ENCODE results near the gene PARD3. TPM values are rescaled to one million over a fixed set of nuclear protein-coding genes. Genes with fewer than 3 reads are reported as not detected.
A peak's percentile ranks its signal among the peaks of the same experiment; 100 is the strongest.

Gene PARD3
- total and polyA plus RNA-seq, 8 donors: 25.6 to 54.5 (median 47.8) TPM

DNA sequence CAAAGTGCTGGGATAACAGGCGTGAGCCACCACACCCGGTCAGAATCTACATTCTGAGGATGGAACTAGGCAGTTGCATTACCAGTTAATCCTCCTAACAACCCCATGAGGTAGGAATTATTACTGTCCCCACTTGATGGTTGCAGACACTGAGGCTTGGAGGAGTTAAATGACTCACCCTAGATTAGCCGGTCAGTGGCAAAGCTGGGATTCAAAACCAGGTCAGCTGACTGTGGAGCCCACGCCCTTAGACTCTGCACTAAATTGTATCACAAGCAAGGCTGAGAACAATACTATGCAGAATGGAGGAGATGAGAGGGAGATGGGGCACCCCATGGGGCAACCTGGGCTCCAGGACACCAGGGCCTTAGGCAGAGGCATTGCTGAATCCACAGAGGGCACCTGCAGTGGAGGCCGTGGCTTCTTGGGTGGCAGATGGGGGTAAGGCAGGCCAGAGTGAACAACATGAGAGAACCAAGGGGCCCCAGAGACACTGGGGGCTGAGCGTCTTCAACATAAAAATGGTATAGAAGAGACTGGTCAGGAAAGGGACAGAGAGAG lies 723.4 kb downstream of the PARD3 start:
- DNase-seq (no peak), ATAC-seq (peak; percentile 37)
- Histone ChIP-seq H3K9me3 (peaks cover 10 to 27% of the 10 kb centered on the region in 2 donors), H3K4me3 (no peak overlapping the region), H3K4me1 (no peaks in the 10 kb centered on the region), H3K27ac (no peak overlapping the region), H3K27me3 (no peaks in the 10 kb centered on the region), H3K36me3 (no peaks in the 10 kb centered on the region)
- TF ChIP-seq, protein P1, sequence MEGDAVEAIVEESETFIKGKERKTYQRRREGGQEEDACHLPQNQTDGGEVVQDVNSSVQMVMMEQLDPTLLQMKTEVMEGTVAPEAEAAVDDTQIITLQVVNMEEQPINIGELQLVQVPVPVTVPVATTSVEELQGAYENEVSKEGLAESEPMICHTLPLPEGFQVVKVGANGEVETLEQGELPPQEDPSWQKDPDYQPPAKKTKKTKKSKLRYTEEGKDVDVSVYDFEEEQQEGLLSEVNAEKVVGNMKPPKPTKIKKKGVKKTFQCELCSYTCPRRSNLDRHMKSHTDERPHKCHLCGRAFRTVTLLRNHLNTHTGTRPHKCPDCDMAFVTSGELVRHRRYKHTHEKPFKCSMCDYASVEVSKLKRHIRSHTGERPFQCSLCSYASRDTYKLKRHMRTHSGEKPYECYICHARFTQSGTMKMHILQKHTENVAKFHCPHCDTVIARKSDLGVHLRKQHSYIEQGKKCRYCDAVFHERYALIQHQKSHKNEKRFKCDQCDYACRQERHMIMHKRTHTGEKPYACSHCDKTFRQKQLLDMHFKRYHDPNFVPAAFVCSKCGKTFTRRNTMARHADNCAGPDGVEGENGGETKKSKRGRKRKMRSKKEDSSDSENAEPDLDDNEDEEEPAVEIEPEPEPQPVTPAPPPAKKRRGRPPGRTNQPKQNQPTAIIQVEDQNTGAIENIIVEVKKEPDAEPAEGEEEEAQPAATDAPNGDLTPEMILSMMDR (IDR thresholded peaks at IDR 0.05): no peak
- intact Hi-C loops (cut with DNase I): no loop called here

- intact Hi-C loops (cut with DNase I): no loop called here
- TF ChIP-seq, protein P1 (IDR thresholded peaks at IDR 0.05): no peak
These were observed 725.8 kb downstream of the PARD3 start for GRCh38 chr10:34089253-34089652.

GRCh38 chr10:34088208-34088794 lies 726.8 kb downstream of the PARD3 start:
- intact Hi-C loops (cut with DNase I): no loop called here
- no peak for ATAC-seq

More at GRCh38 chr10:34089253-34089652, 725.8 kb downstream of the PARD3 start:
- no peak for DNase-seq
- Histone ChIP-seq H3K27me3 (no peaks in the 10 kb centered on the region), H3K27ac (no peak overlapping the region), H3K4me1 (no peaks in the 10 kb centered on the region), H3K4me3 (no peak overlapping the region), H3K36me3 (no peaks in the 10 kb centered on the region), H3K9me3 (peaks cover 6 to 11% of the 10 kb centered on the region in 2 donors)
- ATAC-seq: no peak

DNA sequence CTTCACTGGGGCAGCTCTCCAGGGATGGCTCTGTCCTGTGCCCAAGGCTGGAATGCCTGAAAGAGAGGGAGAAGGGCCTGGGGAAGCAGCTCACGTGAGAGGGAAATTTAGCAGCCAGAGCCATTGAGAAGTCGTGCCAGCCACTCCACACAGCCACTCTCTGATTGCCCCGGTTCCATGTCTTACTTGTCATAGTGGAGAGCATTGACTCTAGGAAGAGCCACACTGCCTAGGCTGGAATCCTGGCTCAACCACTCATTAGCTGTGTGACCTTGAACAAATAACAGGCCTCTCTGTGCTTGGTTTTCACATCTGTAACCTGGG lies 728.0 kb downstream of the PARD3 start:
- Histone ChIP-seq H3K9me3 (peaks cover 0 to 22% of the 10 kb centered on the region in 2 donors), H3K27ac (no peak overlapping the region), H3K4me3 (no peak overlapping the region), H3K36me3 (no peaks in the 10 kb centered on the region), H3K27me3 (no peaks in the 10 kb centered on the region), H3K4me1 (no peaks in the 10 kb centered on the region)
- ATAC-seq (no peak), DNase-seq (no peak)
- TF ChIP-seq, protein P1 (IDR thresholded peaks at IDR 0.05): no peak
- intact Hi-C loops (cut with DNase I): no loop called here

More at GRCh38 chr10:34088208-34088794, 726.8 kb downstream of the PARD3 start:
- Histone ChIP-seq H3K9me3 (peaks cover 0 to 18% of the 10 kb centered on the region in 2 donors), H3K4me1 (no peaks in the 10 kb centered on the region), H3K27me3 (no peaks in the 10 kb centered on the region), H3K36me3 (no peaks in the 10 kb centered on the region), H3K4me3 (no peak overlapping the region), H3K27ac (no peak overlapping the region)
- TF ChIP-seq, protein P1 (IDR thresholded peaks at IDR 0.05): no peak
- DNase-seq: no peak

DNA sequence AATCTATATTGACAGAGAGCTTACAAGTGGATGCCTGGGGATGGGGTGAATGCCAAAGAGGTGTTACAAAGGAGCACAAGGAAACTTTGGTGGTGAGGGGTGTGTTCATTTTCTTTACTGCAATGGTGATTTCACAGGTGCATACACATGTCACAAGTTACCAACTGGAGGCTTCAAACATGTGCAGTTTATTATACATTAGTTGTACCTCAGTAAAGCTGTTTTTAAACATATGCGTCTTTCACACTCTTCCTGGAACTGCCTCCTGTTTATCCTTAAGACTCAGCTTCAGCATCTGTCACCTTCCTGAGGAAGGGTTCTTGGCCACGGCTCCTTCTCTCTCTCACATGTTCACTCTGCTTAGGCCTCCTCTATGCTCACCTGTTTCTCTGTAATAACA lies 731.5 kb downstream of the PARD3 start:
- TF ChIP-seq, protein P1 (IDR thresholded peaks at IDR 0.05): no peak
- Histone ChIP-seq H3K9me3 (peaks cover 0 to 22% of the 10 kb centered on the region in 2 donors), H3K4me1 (no peaks in the 10 kb centered on the region), H3K27me3 (no peaks in the 10 kb centered on the region), H3K27ac (no peak overlapping the region), H3K4me3 (no peak overlapping the region), H3K36me3 (no peaks in the 10 kb centered on the region)
- intact Hi-C loops (cut with DNase I): no loop called here
- no peak for ATAC-seq
- DNase-seq: no peak
